Trophoblast cell (in vitro differentiated cells and primary cell): Measurements from ENCODE around the gene SIPA1L3.
A peak's percentile ranks its signal among the peaks of the same experiment; 100 is the strongest.

Experiments
- DNase-seq, 2 donors: peaks; one replicate each; pipeline ENCODE4 v3.0.0-alpha.2; 2016
- H2AFZ ChIP-seq: 2 replicates; pipeline ENCODE4 v1.6.1; 2013; ENCODE audit warnings: low read length, moderate library complexity, mild to moderate bottlenecking; ENCODE audit not compliant: insufficient read depth, poor library complexity
- H2AK5ac ChIP-seq: 2 replicates; pipeline ENCODE4 v1.6.1; 2013; ENCODE audit warnings: mild to moderate bottlenecking, low read length
- H2BK120ac ChIP-seq: 2 replicates; pipeline ENCODE4 v1.6.1; 2013; ENCODE audit warnings: low read length, mild to moderate bottlenecking, moderate library complexity; ENCODE audit not compliant: insufficient read depth, poor library complexity
- H2BK12ac ChIP-seq: 2 replicates; pipeline ENCODE4 v1.6.1; 2013; ENCODE audit warnings: mild to moderate bottlenecking, low read length, moderate library complexity
- H2BK5ac ChIP-seq: 2 replicates; pipeline ENCODE4 v1.6.1; 2013; ENCODE audit warnings: low read length, low read depth, moderate library complexity, mild to moderate bottlenecking; ENCODE audit not compliant: poor library complexity
- H3K14ac ChIP-seq: 2 replicates; pipeline ENCODE4 v1.6.1; 2013; ENCODE audit warnings: mild to moderate bottlenecking, low read length
- H3K18ac ChIP-seq: 2 replicates; pipeline ENCODE4 v1.6.1; 2013; ENCODE audit warnings: mild to moderate bottlenecking, low read length
- H3K23ac ChIP-seq: 2 replicates; pipeline ENCODE4 v1.6.1; 2013; ENCODE audit warnings: low read length
- H3K27ac ChIP-seq: 2 replicates; pipeline ENCODE4 v1.5.1; 2013; ENCODE audit warnings: low read depth, mild to moderate bottlenecking, inconsistent platforms, low read length, moderate library complexity
- H3K27me3 ChIP-seq: 2 replicates; pipeline ENCODE4 v1.6.1; 2013; ENCODE audit warnings: inconsistent platforms, mild to moderate bottlenecking, low read length, moderate library complexity; ENCODE audit not compliant: insufficient read depth
- H3K36me3 ChIP-seq, 2 experiments: 1 replicate in 1 of 2; 2 replicates in 1 of 2; pipeline ENCODE4 v1.6.1; 2013; ENCODE audit warnings: low read length in 2 of 2, mild to moderate bottlenecking in 2 of 2, moderate library complexity in 1 of 2; ENCODE audit not compliant: insufficient read depth in 2 of 2, control insufficient read depth in 1 of 2
- H3K4ac ChIP-seq: 2 replicates; pipeline ENCODE4 v1.6.1; 2013; ENCODE audit warnings: low read depth, mild to moderate bottlenecking, low read length, moderate library complexity
- H3K4me1 ChIP-seq, 2 experiments: 1 replicate in 1 of 2; 2 replicates in 1 of 2; pipeline ENCODE4 v1.6.1; 2013; ENCODE audit warnings: low read length in 2 of 2, mild to moderate bottlenecking in 2 of 2, moderate library complexity in 1 of 2; ENCODE audit not compliant: insufficient read depth in 2 of 2, control insufficient read depth in 1 of 2
- H3K4me2 ChIP-seq: 2 replicates; pipeline ENCODE4 v1.6.1; 2013; ENCODE audit warnings: inconsistent platforms, mild to moderate bottlenecking, low read length, moderate library complexity
- H3K4me3 ChIP-seq: 2 replicates; pipeline ENCODE4 v1.5.1; 2013; ENCODE audit warnings: mild to moderate bottlenecking, low read depth, low read length, inconsistent platforms
- H3K79me1 ChIP-seq: one replicate; pipeline ENCODE4 v1.6.1; 2013; ENCODE audit warnings: low read length
- H3K79me2 ChIP-seq: 2 replicates; pipeline ENCODE4 v1.6.1; 2013; ENCODE audit warnings: low read length, mild to moderate bottlenecking; ENCODE audit not compliant: control insufficient read depth, insufficient read depth, poor library complexity
- H3K9ac ChIP-seq: 2 replicates; pipeline ENCODE4 v1.6.1; 2013; ENCODE audit warnings: mild to moderate bottlenecking, low read length
- H3K9me3 ChIP-seq: 2 replicates; pipeline ENCODE4 v1.6.1; 2013; ENCODE audit warnings: low read depth, mild to moderate bottlenecking, control low read depth, inconsistent platforms, low read length; ENCODE audit not compliant: insufficient read depth
- H4K12ac ChIP-seq: 2 replicates; pipeline ENCODE4 v1.6.1; 2013; ENCODE audit warnings: low read depth, mild to moderate bottlenecking, low read length, moderate library complexity
- H4K8ac ChIP-seq: 2 replicates; pipeline ENCODE4 v1.6.1; 2013; ENCODE audit warnings: low read depth, mild to moderate bottlenecking, low read length, moderate library complexity
- H4K91ac ChIP-seq: one replicate; pipeline ENCODE4 v1.6.1; 2013; ENCODE audit warnings: low read depth, mild to moderate bottlenecking, low read length, moderate library complexity
- WGBS: extraction: QIAGEN DNeasy Blood & Tissue Kit; methylation state at CpG from one replicate; pipeline ENCODE4 v1.1.7; 2013; ENCODE audit warnings: missing lambda C conversion rate; ENCODE audit not compliant: insufficient read length, insufficient coverage; ENCODE audit errors: extremely low coverage; 5-methylcytosine and 5-hydroxymethylcytosine counted together

SIPA1L3 gene

GRCh38 chr19:38046254-38047048 lies 139.4 kb downstream of the SIPA1L3 start:
- DNase-seq: no peak
- no CpG with 5 or more reads among the region's 21 CpGs for WGBS
- Histone ChIP-seq H3K14ac (no peak overlapping the region), H3K4me1 (no peaks in the 10 kb centered on the region), H4K12ac (no peak overlapping the region), H3K79me2 (no peaks in the 10 kb centered on the region), H3K18ac (no peak overlapping the region), H2AK5ac (no peak overlapping the region), H3K27ac (no peak overlapping the region), H3K9ac (no peak overlapping the region), H3K4ac (no peak overlapping the region), H3K4me2 (no peak overlapping the region), H3K27me3 (no peaks in the 10 kb centered on the region), H3K23ac (no peak overlapping the region), H2BK120ac (no peak overlapping the region), H2AFZ (no peak overlapping the region), H2BK5ac (no peak overlapping the region), H4K91ac (no peak overlapping the region), H3K36me3 (no peaks in the 10 kb centered on the region), H3K4me3 (no peak overlapping the region), H3K9me3 (no peaks in the 10 kb centered on the region), H3K79me1 (no peaks in the 10 kb centered on the region), H4K8ac (no peak overlapping the region), H2BK12ac (no peak overlapping the region)

DNA sequence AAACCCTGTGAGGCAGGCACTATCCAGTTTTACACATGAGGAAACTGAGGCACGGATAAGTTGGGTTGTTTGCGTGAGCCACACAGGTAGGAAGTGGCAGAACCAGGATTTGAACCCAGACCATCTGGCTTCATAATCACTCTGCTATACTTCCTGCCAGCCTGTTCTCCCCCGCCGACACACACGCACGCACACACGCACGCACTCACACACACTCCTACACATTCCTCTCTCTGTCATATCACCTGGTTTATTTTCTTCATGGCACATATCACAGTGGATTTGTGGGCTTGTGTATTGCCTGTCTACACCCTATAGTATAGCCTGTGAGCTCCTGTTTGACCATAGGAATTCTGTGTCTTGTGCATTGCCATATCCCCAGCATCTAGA lies 140.0 kb downstream of the SIPA1L3 start:
- H3K79me1 ChIP-seq: no peaks in the 10 kb centered on the region
- no peak overlapping the region for H2AFZ ChIP-seq
- H4K8ac ChIP-seq: no peak overlapping the region
- no peak overlapping the region for H3K9ac ChIP-seq
- H3K14ac ChIP-seq: no peak overlapping the region
- H2BK5ac ChIP-seq: no peak overlapping the region
- H3K4ac ChIP-seq: no peak overlapping the region
- H4K12ac ChIP-seq: no peak overlapping the region
- no peak overlapping the region for H2BK120ac ChIP-seq
- WGBS: 100% methylated on average over 6 of the region's 8 CpGs
- no peak overlapping the region for H4K91ac ChIP-seq
- no peak overlapping the region for H3K4me2 ChIP-seq
- no peaks in the 10 kb centered on the region for H3K36me3 ChIP-seq
- H3K4me3 ChIP-seq: no peak overlapping the region
- H2AK5ac ChIP-seq: no peak overlapping the region
- no peaks in the 10 kb centered on the region for H3K27me3 ChIP-seq
- H3K23ac ChIP-seq: no peak overlapping the region
- DNase-seq: no peak
- H3K9me3 ChIP-seq: no peaks in the 10 kb centered on the region
- H3K79me2 ChIP-seq: no peaks in the 10 kb centered on the region
- H3K27ac ChIP-seq: no peak overlapping the region
- H3K18ac ChIP-seq: no peak overlapping the region
- H3K4me1 ChIP-seq: no peaks in the 10 kb centered on the region
- no peak overlapping the region for H2BK12ac ChIP-seq

DNA sequence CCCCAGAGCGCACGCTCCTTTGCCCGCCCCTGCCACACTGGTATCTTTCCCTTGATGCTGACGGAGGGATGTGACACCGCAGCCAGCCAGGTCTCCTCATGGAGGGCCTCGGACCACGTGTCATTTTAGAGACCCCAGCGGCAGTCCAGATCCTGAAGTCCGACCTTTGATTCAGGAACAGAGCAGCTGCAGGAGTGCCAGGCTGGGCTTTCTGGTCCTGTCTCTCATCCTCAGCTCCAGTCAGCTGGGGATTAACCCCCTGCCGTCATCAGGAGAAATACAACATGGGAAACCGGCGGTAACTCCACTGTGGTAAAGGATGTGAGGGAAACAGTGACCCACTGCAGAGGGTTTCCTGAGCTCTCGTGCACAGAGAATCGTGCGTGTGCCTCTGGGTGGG lies 140.6 kb downstream of the SIPA1L3 start:
- no CpG with 5 or more reads among the region's 15 CpGs for WGBS
- Histone ChIP-seq H4K91ac (no peak overlapping the region), H3K18ac (no peak overlapping the region)

GRCh38 chr19:38049105-38049649 lies 142.2 kb downstream of the SIPA1L3 start:
- Histone ChIP-seq H4K8ac (no peak overlapping the region), H2AK5ac (no peak overlapping the region)
- WGBS: no CpG with 5 or more reads among the region's 10 CpGs

More for the DNA sequence above, 140.6 kb downstream of the SIPA1L3 start:
- Histone ChIP-seq H4K8ac (no peak overlapping the region), H3K79me1 (no peaks in the 10 kb centered on the region), H2BK120ac (no peak overlapping the region), H3K4me3 (no peak overlapping the region), H3K9ac (no peak overlapping the region), H2BK5ac (no peak overlapping the region), H2BK12ac (no peak overlapping the region), H3K27ac (no peak overlapping the region), H3K4me2 (no peak overlapping the region), H4K12ac (peak overlapping the region; percentile 7), H3K9me3 (no peaks in the 10 kb centered on the region), H2AK5ac (no peak overlapping the region), H3K4ac (no peak overlapping the region), H3K4me1 (no peaks in the 10 kb centered on the region), H3K36me3 (no peaks in the 10 kb centered on the region), H2AFZ (no peak overlapping the region), H3K79me2 (no peaks in the 10 kb centered on the region), H3K14ac (no peak overlapping the region), H3K27me3 (no peaks in the 10 kb centered on the region), H3K23ac (no peak overlapping the region)
- DNase-seq: no peak

More at GRCh38 chr19:38049105-38049649, 142.2 kb downstream of the SIPA1L3 start:
- Histone ChIP-seq H3K18ac (no peak overlapping the region), H2BK5ac (no peak overlapping the region), H3K4me2 (no peak overlapping the region), H3K79me1 (no peaks in the 10 kb centered on the region), H2BK120ac (no peak overlapping the region), H2BK12ac (no peak overlapping the region), H3K36me3 (no peaks in the 10 kb centered on the region), H3K4me1 (no peaks in the 10 kb centered on the region), H3K14ac (no peak overlapping the region), H3K4me3 (no peak overlapping the region), H3K4ac (no peak overlapping the region), H3K23ac (no peak overlapping the region), H4K91ac (no peak overlapping the region), H3K9ac (no peak overlapping the region), H2AFZ (no peak overlapping the region), H3K27me3 (no peaks in the 10 kb centered on the region), H3K79me2 (no peaks in the 10 kb centered on the region), H4K12ac (no peak overlapping the region), H3K27ac (no peak overlapping the region), H3K9me3 (no peaks in the 10 kb centered on the region)
- no peak for DNase-seq
